Left hindlimb (tissue), 1 donor: ENCODE results near the gene CATSPER3.

Source experiments
- DNase-seq: peaks from one replicate; pipeline ENCODE4 v3.0.0-alpha.2; 2018

The CATSPER3 gene

GRCh38 chr5:135046661-135047346 is 79.1 kb downstream of the CATSPER3 start:
- DNase-seq = no peak

GRCh38 chr5:135047347-135047695 is 79.6 kb downstream of the CATSPER3 start:
- DNase-seq = no peak

- DNase-seq = no peak
These were observed 80.6 kb downstream of the CATSPER3 start for GRCh38 chr5:135048286-135048685.

GRCh38 chr5:135048930-135049329 is 81.2 kb downstream of the CATSPER3 start:
- no peak for DNase-seq

GRCh38 chr5:135050244-135050767 is 82.6 kb downstream of the CATSPER3 start:
- DNase-seq = no peak

- no peak for DNase-seq
These were observed 83.7 kb downstream of the CATSPER3 start for GRCh38 chr5:135051399-135051798.

GRCh38 chr5:135051872-135052271 is 84.2 kb downstream of the CATSPER3 start:
- DNase-seq = no peak

- no peak for DNase-seq
These were observed 84.9 kb downstream of the CATSPER3 start for GRCh38 chr5:135052511-135053145.

- no peak for DNase-seq
These were observed 85.6 kb downstream of the CATSPER3 start for GRCh38 chr5:135053278-135053677.

- DNase-seq = no peak
These were observed 86.3 kb downstream of the CATSPER3 start for GRCh38 chr5:135053989-135054388.

- no peak for DNase-seq
These were observed 86.8 kb downstream of the CATSPER3 start for GRCh38 chr5:135054546-135054945.

- no peak for DNase-seq
These were observed 87.7 kb downstream of the CATSPER3 start for GRCh38 chr5:135055396-135055795.

GRCh38 chr5:135056316-135057030 is 88.8 kb downstream of the CATSPER3 start:
- DNase-seq = no peak

- no peak for DNase-seq
These were observed 89.5 kb downstream of the CATSPER3 start for GRCh38 chr5:135057233-135057632.

- DNase-seq = no peak
These were observed 90.6 kb downstream of the CATSPER3 start for GRCh38 chr5:135058331-135058732.

- DNase-seq = no peak
These were observed 91.6 kb downstream of the CATSPER3 start for GRCh38 chr5:135059000-135059923.

- DNase-seq = no peak
These were observed 92.3 kb downstream of the CATSPER3 start for GRCh38 chr5:135060021-135060420.

- peak; percentile 11 for DNase-seq
These were observed 93.3 kb downstream of the CATSPER3 start for GRCh38 chr5:135061001-135061400.
